IPS DF 6.9 (cell line): ENCODE measurements around the gene ARMC6.
A peak's percentile ranks its signal among the peaks of the same experiment; 100 is the strongest.

ENCODE experiments used
- DNase-seq: peaks from one replicate; pipeline ENCODE4 v3.0.0-alpha.2; 2013; ENCODE audit warnings: low read depth, low spot score
- H3K27ac ChIP-seq: one replicate; pipeline ENCODE4 v1.5.1; 2013; ENCODE audit warnings: low read length, control low read depth
- H3K27me3 ChIP-seq: 2 replicates; pipeline ENCODE4 v1.6.1; 2013; ENCODE audit warnings: mild to moderate bottlenecking, low read length; ENCODE audit not compliant: control insufficient read depth, insufficient read depth
- H3K36me3 ChIP-seq: 2 replicates; pipeline ENCODE4 v1.6.1; 2013; ENCODE audit warnings: low read length; ENCODE audit not compliant: control insufficient read depth, insufficient read depth
- H3K4me1 ChIP-seq: 2 replicates; pipeline ENCODE4 v1.6.1; 2013; ENCODE audit warnings: low read length; ENCODE audit not compliant: control insufficient read depth, insufficient read depth
- H3K4me3 ChIP-seq: 2 replicates; pipeline ENCODE4 v1.5.1; 2013; ENCODE audit warnings: mild to moderate bottlenecking, low read length
- H3K9me3 ChIP-seq: 2 replicates; pipeline ENCODE4 v1.6.1; 2013; ENCODE audit warnings: low read length, inconsistent platforms; ENCODE audit not compliant: control insufficient read depth, insufficient read depth
- WGBS: extraction: QIAGEN DNeasy Blood & Tissue Kit; methylation state at CpG from one replicate; pipeline ENCODE4 v1.1.7; 2013; ENCODE audit warnings: mixed read lengths, missing lambda C conversion rate; ENCODE audit not compliant: insufficient read length, insufficient coverage; 5-methylcytosine and 5-hydroxymethylcytosine counted together

ARMC6 gene

DNA sequence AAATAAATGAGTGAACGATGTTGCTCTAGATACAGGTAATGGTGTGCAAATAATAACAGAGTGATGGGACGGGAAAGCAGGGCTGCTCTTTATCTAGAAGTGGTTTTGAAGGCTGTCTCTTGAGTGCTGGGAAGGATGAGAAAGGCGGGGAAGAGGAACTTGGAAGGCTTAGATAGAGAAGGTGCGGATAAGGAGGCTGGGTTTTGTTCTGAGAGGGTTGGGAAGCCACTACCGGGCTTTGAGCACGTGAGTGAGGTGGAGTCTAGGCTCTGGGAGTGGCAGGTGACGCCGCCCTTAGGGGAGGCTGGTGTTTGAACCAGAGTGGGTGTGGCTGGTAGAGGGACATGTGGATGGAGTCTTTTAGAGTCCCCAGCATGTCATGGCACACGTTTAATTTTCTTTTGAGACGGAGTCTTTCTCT lies 811 bp downstream of the ARMC6 start:
- H3K27me3 ChIP-seq, result no peaks in the 10 kb centered on the region
- peak; percentile 37 for DNase-seq
- H3K9me3 ChIP-seq, result peaks cover 2% of the 10 kb centered on the region; the same call in 1 of the 2 replicates
- H3K4me3 ChIP-seq, result peak overlapping the region; percentile 50; the same call in 1 of the 2 replicates
- H3K27ac ChIP-seq, result no peak overlapping the region
- WGBS, result no CpG with 5 or more reads among the region's 10 CpGs
- H3K36me3 ChIP-seq, result peaks cover 3% of the 10 kb centered on the region; the same call in 1 of the 2 replicates
- H3K4me1 ChIP-seq, result peaks cover 1% of the 10 kb centered on the region; the same call in 1 of the 2 replicates

DNA sequence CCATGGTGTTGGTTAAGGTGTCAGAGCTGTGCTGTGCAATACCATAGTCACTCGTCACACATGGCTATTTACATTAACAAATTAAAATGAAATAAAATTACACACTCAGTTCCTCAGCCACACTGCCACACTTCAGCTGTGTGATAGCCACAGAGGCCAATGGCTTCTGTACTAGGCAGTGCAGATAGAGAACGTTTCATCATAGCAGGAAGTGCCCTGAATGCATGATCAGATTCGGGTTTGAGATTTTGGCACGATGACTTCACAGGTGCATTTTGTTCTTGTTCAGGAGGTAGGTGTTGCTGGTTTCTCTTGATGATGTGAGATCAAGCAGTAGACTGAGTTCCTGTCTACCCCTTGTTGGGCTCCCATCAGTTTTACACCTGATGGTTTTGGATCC lies 6.5 kb downstream of the ARMC6 start:
- no CpG with 5 or more reads among the region's 4 CpGs for WGBS
- Histone ChIP-seq H3K27ac (no peak overlapping the region), H3K4me3 (no peak overlapping the region), H3K36me3 (peaks cover 21% of the 10 kb centered on the region), H3K27me3 (no peaks in the 10 kb centered on the region), H3K9me3 (peaks cover 2% of the 10 kb centered on the region; the same call in 1 of the 2 replicates), H3K4me1 (no peaks in the 10 kb centered on the region; the same call in 1 of the 2 replicates)
- DNase-seq, result no peak

DNA sequence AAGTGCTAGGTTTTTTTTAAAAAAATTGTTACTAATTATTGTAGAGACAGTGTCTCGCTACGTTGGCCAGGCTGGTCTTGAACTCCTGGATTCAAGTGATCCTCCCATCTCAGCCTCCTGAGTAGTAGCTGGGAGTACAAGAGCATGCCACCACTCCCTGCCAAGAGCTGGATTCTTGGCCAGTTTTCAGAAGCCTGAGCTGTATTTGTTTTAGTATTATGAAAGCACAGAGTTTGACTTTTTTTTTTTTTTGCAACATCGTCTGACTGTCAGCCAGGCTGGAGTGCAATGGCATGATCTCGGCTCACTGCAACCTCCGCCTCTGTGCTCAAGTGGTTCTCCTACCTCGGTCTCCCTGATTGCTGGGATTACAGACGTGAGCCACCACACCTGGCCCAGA lies 7.0 kb downstream of the ARMC6 start:
- Histone ChIP-seq H3K4me3 (no peak overlapping the region), H3K9me3 (peaks cover 2% of the 10 kb centered on the region; the same call in 1 of the 2 replicates), H3K27me3 (no peaks in the 10 kb centered on the region), H3K4me1 (no peaks in the 10 kb centered on the region; the same call in 1 of the 2 replicates), H3K27ac (no peak overlapping the region), H3K36me3 (peaks cover 21% of the 10 kb centered on the region)
- WGBS, result no CpG with 5 or more reads among the region's 7 CpGs
- no peak for DNase-seq

DNA sequence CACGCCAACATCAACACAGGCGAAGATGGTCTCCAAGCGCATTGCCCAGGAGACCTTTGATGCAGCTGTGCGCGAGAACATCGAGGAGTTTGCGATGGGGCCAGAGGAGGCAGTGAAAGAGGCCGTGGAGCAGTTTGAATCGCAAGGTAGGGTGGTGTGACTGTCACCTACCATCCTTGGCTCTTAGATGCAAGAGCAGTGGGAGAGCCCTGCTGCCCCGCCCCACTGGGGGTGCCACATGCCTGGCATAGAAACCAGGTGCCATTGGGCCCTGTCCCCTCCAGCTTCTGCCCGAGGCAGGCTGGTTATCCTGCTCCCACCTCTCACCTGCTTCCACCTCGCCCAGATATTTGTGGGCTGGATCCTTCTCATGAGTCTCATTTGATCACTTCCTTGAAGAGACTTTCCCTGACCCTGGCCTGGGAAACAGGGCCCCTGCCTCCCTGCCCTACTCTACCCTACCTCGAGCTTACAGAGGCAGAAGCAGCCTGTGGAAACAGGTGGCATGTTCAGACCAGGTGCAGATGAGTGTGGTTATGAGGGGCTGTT lies 9.4 kb downstream of the ARMC6 start:
- Histone ChIP-seq H3K4me1 (no peaks in the 10 kb centered on the region; the same call in 1 of the 2 replicates), H3K4me3 (no peak overlapping the region), H3K27me3 (no peaks in the 10 kb centered on the region), H3K36me3 (peaks cover 19% of the 10 kb centered on the region), H3K27ac (no peak overlapping the region), H3K9me3 (peaks cover under 1% of the 10 kb centered on the region; the same call in 1 of the 2 replicates)
- no peak for DNase-seq
- WGBS, result no CpG with 5 or more reads among the region's 13 CpGs

DNA sequence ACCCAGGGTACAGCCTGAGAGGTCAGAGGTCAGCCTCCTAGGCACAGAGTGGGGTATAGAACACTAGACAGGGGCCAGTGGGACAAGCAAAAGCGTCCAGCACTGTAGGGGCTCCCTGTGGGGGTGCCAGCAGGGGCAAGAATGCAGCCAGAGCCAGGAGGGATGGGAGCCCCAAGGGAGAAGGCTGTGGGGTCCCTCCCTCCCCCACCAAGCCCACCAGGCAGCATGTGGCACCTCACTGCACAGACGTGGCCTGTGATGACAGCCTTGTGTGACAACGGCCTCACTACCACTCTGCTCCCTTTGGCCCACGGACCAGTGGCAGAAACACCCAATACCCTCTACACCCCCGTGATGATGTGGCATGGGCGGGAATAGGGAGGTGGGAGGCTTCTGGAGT lies 10.1 kb downstream of the ARMC6 start:
- Histone ChIP-seq H3K36me3 (peaks cover 18% of the 10 kb centered on the region), H3K27ac (no peak overlapping the region), H3K4me3 (no peak overlapping the region), H3K4me1 (no peaks in the 10 kb centered on the region; the same call in 1 of the 2 replicates), H3K9me3 (no peaks in the 10 kb centered on the region), H3K27me3 (no peaks in the 10 kb centered on the region)
- no CpG with 5 or more reads among the region's 6 CpGs for WGBS
- DNase-seq, result no peak

DNA sequence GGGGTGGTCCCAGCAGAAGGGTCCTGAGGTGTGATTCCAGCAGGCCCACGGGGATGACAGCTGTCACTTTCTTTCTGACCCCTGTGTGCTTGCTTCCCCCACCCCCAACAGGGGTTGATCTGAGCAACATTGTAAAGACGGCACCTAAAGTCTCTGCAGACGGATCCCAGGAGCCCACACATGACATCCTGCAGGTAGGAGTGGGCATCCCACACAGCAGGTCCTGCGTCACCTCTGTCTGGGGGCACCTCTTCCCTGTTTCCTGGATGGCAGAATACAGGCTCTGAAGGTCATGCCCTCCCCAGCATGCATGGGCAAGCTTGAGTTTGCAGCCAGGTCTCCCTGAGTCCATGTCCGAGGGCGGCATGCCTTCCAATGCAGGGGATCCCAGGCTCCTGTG lies 10.5 kb downstream of the ARMC6 start:
- H3K4me3 ChIP-seq, result no peak overlapping the region
- WGBS, result no CpG with 5 or more reads among the region's 6 CpGs
- H3K36me3 ChIP-seq, result peaks cover 18% of the 10 kb centered on the region
- no peaks in the 10 kb centered on the region for H3K9me3 ChIP-seq
- no peaks in the 10 kb centered on the region for H3K27me3 ChIP-seq
- no peak for DNase-seq
- no peaks in the 10 kb centered on the region; the same call in 1 of the 2 replicates for H3K4me1 ChIP-seq
- H3K27ac ChIP-seq, result no peak overlapping the region

DNA sequence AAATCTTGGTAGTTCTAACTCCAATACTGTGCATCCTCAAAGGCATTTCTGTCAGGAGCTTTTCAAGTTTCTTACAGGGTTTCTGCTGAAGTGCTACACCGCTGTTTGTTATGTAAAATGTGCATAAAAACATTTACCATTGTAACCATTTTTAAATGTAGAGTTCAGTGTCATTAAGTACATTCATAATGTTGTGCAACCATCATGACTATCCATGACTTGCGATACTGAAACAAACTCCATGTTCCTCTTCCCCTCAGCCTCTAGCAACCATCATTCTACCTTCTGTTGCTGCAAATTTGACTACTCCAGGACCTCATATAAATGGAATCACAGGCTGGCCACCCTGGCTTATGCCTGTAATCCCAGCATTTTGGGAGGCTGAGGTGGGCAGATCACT lies 16.0 kb downstream of the ARMC6 start:
- no peaks in the 10 kb centered on the region for H3K27me3 ChIP-seq
- no peak for DNase-seq
- no peaks in the 10 kb centered on the region; the same call in 1 of the 2 replicates for H3K4me1 ChIP-seq
- H3K9me3 ChIP-seq, result no peaks in the 10 kb centered on the region
- peaks cover 20% of the 10 kb centered on the region for H3K36me3 ChIP-seq
- WGBS, result no CpG with 5 or more reads among the region's 2 CpGs
- H3K27ac ChIP-seq, result no peak overlapping the region
- H3K4me3 ChIP-seq, result no peak overlapping the region

DNA sequence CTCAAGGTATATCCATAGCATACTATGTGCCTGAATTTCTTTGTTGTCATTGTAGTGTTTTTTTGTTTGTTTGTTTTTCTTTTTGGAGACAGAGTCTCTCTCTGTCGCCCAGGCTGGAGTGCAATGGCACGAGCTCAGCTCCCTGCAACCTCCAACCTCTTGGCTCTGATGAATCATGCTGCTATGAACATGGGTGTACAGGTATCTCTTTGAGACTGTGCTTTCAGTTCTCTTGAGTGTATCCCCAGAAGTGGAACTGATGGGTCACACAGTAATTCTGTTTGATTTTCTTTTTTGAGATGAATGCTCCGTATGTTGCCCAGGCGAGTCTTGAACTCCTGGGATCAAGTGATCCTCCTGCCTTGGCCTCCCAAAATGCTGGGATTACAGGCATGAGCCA lies 16.7 kb downstream of the ARMC6 start:
- DNase-seq, result no peak
- WGBS, result no CpG with 5 or more reads among the region's 4 CpGs

DNA sequence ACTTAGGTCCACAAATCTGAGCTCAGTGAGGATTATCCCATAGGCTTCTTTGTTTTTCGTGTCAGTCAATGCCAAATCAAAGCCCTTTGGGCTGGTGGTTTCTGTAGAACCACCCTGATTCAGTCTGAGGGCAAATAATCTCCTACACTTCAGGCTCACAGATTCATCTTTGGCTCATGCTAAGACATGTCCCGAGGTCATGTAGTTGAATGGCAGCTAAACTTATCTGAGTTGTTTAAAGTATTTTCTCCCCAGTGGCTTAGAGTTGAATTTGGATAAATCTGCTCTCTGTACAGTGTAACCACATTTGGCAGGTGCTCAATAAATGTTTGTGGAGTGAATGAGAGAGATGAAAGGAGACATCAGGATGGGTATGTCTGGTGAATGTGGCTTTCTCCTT lies 17.3 kb downstream of the ARMC6 start:
- DNase-seq, result no peak
- no CpG with 5 or more reads among the region's 2 CpGs for WGBS
- Histone ChIP-seq H3K9me3 (no peaks in the 10 kb centered on the region), H3K4me3 (no peak overlapping the region), H3K4me1 (no peaks in the 10 kb centered on the region; the same call in 1 of the 2 replicates), H3K27me3 (no peaks in the 10 kb centered on the region), H3K27ac (no peak overlapping the region), H3K36me3 (peaks cover 33% of the 10 kb centered on the region)

More for the DNA sequence above, 16.7 kb downstream of the ARMC6 start:
- H3K4me1 ChIP-seq, result no peaks in the 10 kb centered on the region; the same call in 1 of the 2 replicates
- H3K27ac ChIP-seq, result no peak overlapping the region
- H3K27me3 ChIP-seq, result no peaks in the 10 kb centered on the region
- H3K36me3 ChIP-seq, result peaks cover 27% of the 10 kb centered on the region
- H3K9me3 ChIP-seq, result no peaks in the 10 kb centered on the region
- H3K4me3 ChIP-seq, result no peak overlapping the region

DNA sequence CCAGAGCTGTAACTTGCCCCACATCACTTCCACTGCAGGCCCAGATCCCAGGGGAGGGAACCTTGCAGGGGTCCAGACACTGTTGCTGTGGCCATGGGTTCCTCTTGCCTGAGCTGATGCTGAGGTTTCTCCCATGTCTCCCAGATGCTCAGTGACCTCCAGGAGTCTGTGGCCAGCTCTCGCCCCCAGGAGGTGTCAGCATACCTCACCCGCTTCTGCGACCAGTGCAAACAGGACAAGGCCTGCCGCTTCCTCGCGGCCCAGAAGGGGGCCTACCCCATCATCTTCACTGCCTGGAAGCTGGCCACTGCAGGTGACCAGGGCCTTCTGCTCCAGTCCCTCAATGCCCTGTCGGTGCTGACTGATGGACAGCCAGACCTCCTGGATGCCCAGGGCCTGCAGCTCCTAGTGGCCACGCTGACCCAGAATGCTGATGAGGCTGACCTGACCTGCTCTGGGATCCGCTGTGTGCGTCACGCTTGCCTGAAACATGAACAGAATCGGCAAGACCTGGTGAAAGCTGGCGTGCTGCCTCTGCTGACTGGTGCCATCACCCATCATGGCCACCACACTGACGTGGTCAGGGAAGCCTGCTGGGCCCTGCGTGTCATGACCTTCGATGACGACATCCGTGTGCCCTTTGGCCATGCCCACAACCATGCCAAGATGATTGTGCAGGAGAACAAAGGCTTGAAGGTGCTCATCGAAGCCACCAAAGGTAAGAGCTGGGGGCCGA lies 18.2 kb downstream of the ARMC6 start:
- Histone ChIP-seq H3K36me3 (peaks cover 35% of the 10 kb centered on the region), H3K9me3 (no peaks in the 10 kb centered on the region), H3K27me3 (no peaks in the 10 kb centered on the region), H3K4me1 (no peaks in the 10 kb centered on the region; the same call in 1 of the 2 replicates), H3K27ac (no peak overlapping the region), H3K4me3 (no peak overlapping the region)
- WGBS, result no CpG with 5 or more reads among the region's 20 CpGs
- DNase-seq, result no peak
